ENCODE data around the gene ACTN1.

DNA sequence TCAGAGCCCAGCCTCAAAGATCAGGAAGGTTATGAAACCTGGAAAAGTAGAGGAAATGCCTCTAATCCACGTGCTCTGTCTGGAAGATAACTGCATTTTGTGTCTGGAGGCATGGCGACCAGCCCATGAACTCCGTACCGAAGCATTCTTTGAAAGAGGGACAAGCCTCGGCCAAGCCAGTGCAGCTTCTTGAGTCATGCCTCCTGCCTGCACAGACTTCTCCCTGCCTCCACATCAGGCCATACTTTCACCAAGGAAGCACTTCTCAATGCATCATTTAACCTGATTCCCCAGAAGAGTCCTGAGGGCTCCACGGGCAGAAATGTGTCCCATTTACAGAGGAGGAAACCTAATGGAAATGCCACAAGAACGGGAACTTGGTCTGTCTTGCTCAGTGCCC lies 3.4 kb downstream of the ACTN1 start:
- TF ChIP-seq CTCF (IDR thresholded peaks at IDR 0.05; ENCODE audit: poor library complexity) (no peak), EZH2 (IDR thresholded peaks at IDR 0.05; ENCODE audit: borderline replicate concordance) (no peak)

Measured in hepatocyte (in vitro differentiated cells).